ENCODE measurements around the gene PNKD.

- TF ChIP-seq CTCF (IDR thresholded peaks at IDR 0.05) (no peak), POLR2A (IDR thresholded peaks at IDR 0.05) (no peak)
Measured at GRCh38 chr2:218223046-218223445, 47.3 kb upstream of the PNKD start.

Data from Peyer's patch (tissue), 4 donors.